NOMO-1 treated with DMSO at 0.1 percent for 48 hours (cell line): ENCODE data around the gene SMYD3.

Experiments
- DNase-seq: peaks from one replicate; lab custom pipeline; 2025; ENCODE audit not compliant: unreplicated experiment; lab: John Stamatoyannopoulos, UW

Gene SMYD3

DNA sequence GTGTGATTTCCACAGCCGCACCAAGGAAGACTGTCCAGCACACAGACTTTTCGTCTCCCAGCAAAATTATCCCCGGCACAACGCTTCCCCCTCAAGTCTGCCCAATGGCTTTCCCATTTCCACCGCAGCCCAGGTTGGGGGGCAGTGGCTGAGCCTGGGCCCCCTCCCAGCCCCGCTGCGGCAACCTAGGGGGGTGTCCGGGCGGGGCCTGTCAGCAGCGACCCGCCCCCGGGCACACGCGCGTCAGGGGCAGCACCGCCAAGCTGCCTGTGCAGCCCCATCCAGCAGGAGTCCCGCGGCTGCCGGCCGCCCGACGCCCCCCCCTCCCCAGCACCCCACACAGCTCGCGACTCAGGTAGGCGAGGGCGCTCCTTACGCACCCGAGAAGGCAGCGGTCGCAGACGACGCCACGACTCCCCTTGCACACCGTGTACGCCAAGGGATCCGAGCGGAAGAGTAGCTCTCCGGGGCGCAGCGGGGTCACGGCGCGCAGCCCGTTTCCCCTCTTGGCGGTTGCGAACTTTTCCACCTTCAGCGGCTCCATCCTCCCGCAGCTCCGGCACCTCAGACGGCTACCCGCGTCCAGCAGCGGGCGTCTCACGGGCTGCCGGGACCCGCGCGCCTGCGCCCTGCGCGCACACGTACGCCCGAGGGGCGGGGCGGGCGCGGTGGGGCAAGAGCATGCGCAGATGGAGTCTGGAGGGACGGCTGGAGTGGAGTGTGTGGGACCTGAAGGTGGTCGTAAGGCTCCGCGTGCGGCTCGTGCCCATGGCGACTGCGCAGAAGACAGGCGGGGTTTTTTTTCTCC, at the start of gene SMYD3:
Gene SMYD3, minus strand, starts transcription at position 606 of the 808 bp plus-strand sequence.
- peak; percentile 50 for DNase-seq

DNA sequence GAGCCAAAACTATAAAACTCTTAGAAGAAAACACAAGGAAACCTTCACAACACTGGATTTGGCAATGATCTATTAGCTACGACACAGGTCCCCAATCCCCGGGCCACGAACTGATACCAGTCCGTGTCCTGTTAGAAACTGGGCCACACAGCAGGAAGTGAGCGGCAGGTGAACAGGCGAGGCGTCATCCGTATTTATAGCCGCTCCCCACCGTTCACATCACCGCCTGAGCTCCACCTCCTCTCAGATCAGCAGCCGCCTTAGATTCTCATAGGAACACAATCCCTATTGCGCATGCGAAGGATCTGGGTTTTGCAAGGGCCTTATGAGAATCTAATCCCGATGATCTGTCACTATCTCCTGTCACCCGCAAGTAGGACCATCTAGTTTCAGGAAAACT, 47.1 kb upstream of the SMYD3 start:
- DNase-seq, result no peak

DNA sequence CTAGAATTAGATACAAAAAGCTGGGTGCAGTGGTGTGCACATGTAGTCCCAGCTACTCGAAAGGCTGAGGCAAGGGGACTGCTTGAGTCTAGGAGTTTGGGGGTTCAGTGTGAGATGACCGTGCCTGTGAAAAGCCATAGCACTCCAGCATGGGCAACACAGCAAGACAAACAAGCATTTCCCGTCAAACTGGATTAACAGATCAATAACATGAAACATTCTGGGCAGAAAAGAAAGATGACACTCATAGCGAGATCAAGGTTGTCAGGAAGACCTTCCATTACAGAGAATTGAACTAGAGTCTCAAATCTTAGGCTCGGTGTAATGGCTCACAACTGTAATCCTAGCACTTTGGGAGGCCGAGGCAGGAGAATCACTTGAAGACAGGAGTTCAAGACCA, 45.0 kb upstream of the SMYD3 start:
- DNase-seq, result no peak

DNA sequence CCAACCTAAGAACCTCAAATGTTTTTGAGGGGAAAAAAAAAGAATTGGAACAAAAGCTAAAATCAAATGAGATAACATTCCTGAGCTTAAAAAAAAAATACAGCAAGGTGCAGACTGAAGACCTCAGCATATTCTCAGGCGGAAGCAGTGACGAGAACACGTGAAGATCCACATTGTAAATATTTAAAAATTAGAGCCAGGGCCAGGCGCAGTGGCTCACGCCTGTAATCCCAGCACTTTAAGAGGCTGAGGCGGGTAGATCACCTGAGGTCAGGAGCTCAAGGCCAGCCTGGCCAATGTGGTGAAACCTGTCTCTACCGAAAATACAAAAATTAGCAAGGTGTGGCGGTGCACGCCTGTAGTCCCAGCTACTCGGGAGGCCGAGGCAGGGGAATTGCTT, 43.3 kb upstream of the SMYD3 start:
- no peak for DNase-seq

DNA sequence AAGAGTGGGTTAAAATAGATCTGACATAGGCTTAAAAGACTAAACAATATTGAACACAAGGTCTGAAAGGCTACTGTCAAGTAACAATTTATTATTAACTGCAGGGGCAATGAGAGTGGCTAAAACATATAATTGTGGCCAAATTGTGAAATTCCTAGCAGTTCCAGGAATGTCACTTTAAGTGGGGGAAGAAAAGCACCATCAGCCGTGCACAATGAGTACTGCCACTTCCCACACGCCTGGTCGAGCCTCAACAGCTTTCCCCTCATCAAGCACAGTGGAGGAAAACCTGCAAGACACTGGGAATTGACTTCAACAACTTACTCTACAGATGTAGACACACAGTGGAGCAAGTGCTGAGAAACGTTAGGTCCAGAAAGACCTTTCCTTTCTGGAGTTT, 42.6 kb upstream of the SMYD3 start:
- no peak for DNase-seq

DNA sequence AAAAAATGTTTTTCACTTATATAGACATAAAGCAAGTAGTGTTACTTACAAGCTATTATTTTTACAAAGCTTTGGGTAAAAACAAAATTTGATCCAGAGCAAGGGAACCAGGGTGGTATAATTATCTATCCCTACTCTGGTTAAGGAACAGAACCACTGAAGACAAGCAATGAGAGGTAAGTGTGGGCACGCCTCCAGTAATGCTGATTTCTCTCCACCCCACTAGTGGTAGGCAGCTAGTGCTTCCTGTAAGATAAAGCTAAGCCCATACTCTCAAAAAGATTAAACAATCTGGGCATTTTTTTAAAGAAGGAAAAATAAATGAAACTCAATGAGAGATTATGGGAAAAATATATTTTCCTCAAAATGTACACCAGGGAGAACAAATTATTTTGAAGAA, 36.9 kb upstream of the SMYD3 start:
- DNase-seq, result no peak

DNA sequence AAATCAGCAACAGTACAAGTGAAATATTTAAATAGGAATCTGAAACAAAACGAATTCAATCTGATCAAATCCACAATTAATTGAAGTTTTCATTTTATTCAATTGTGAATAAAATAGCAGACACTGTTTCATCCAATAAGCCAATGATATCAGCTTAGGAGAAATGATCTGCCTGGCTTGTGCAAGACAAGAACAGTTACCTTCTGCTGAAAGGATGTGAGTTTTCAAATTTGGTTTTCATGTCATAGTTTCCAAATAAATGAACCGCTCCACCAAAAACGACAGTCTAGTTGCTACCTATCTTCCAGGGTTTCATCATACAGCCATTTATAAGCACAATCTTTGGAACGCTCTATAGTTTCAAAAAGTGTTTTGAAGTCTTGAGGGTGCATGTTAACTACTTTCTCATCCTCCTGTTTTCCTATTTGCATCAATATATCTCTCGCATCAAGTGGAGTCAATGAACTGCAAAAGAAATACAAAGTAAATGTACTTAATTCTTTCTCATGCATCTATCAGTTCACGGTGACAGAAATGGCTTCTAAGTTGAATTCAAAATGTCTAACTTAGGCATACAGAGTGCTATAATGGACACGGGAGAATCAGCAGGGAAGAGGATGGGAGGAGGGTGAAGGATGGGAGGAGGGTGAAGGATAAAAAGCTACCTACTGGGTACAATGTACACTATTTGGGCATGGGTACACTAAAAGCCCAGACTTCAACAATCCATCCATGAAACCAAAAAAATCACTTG, 33.8 kb upstream of the SMYD3 start:
- no peak for DNase-seq

DNA sequence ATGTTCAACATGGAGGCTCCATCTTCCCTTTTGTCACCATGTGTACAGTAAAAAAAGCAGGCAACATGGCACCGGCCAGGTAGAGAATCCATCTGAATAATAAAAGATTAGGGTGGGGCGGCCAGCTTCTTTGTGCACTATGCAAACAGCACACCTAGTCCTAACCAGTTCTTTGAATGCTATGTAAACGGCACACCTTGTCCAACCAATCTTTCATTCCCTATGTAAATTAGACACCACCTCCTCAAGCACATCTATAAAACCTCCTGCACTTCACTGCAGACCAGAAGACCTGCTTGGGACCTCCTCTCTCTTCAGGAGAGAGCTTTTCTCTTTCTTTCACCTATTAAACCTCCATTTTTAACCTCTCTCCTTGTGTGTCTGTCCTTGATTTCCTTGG, 30.8 kb upstream of the SMYD3 start:
- DNase-seq, result no peak

DNA sequence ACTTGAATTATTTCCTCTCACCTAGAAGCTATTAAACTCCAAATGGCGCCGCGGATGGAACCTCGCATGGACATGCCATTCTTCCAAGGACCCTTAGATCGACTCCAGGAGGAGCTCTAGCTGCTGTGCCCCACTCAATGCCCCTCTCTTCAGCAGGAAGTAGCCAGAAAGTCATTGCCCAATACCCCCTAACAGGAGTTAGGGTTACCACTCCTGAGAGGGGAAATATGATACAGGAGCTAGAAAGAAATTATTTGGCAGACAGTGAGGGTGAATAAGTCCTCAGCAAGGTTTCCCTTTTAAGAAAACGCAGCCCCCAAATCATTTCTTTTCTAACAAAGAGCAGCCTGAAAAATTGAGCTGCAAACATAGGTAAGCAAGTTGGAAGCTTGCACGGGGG, 30.4 kb upstream of the SMYD3 start:
- no peak for DNase-seq

DNA sequence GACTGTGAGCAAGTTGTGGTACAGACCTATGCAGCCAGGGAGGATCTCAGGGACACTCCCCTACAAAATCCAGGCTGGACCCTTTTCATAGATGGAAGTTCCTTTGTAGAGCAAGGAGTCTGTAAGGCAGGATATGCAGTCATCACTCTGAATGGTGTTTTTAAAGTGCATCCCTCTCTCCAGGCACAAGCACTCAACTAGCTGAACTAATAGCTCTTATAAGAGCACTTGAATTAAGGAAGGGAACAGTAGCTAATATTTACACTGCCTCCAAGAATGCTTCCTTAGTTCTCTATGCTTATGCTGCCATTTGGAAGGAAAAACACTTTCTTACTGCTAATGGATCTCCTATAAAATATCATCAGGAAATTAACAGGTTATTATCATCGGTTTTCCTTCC, 27.0 kb upstream of the SMYD3 start:
- DNase-seq, result no peak

DNA sequence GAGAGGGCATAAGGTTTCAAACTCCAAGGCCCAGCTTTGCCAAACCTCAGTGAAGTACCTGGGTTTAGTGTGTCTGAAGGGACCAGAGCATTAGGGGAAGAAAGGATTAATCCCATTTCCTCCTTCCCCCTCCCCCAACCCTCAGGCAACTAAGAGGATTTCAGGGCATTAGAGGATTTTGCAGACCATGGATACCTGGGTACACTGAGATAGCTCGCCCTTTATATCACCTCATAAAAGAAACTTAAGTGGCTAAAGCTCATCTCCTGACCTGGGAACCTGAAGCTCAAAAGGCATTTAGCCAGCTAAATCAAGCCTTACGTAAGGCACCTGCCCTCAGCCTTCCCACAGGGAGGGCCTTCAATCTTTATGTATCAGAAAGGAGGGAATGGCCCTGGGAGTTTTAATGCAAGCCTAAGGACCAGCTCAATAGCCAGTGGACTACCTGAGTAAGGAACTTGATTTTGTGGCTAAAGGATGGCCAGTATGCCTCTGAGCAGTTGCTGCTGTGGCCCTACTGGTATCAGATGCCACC, 26.4 kb upstream of the SMYD3 start:
- no peak for DNase-seq

DNA sequence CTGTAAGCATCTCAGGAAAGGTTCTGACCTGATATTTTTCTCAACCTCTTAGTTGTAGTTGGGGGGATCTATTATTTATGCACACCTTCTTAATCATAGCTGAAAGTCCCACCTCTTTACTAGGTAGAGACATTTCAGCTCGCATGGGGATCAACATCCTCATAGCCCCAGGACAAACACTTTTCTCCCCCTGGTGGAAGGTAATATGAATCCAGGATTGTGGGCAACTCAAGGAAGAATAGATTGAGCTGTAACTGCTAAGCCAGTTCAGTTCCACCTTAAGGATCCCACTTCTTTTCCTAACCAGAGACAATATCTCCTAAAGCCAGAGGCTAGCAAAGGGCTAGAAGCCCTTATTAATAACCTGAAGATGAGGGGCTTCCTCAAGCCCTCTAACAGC, 25.4 kb upstream of the SMYD3 start:
- no peak for DNase-seq

DNA sequence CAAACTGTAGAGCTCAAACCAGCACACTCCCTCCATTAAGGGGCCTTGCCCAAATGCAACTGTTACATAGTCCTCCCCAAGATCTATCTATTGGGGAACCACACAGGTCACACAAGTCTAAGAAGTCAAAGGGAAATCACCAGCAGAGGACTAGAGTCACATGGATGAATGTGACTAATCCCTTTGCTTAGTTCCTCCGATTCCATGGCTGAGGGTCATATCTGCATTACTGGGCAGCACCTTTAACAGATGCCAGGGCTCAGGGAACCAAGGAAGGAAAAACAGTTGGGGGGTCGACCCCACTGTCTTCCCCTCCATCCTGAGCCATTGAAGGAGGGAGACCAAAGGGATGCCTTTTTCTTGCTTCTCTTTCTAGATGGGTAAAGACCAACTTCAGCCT, 23.4 kb upstream of the SMYD3 start:
- no peak for DNase-seq

DNA sequence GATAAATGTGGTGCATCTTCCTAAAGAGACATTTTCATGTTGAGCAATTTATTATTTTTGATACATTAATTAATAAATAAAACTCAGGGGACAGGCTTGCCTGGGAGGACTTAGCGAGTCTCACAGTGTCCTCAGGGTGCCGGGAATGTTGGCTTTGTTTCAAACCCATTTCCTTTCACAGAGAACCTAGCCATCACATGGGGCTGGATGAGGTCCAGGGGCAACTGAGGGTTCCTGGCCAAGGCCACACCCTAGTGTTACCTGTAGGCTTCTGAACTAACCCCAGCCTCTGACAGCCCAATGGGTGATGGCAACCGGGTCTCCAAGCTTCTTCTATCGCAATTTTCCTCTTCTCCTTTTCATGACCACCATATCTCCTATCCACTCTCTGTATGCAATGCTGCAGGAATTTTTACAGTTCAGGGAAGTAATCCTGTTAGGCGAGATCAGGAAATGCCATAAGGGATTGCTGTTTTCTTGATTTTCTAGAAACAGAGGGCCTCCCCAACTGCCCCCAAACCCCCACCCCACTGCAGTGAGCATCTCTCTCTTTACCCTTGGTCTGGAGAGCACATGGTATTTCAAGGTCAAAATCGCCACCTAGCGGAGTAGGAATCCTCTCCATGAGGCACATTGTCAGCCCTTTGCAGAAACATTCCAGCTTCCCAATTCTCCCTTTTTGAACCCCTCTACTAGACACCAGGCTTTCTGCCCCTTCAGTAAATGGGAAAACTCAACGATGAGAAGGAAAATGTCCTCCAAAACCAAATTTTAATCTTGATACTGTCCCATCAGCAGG, 22.1 kb upstream of the SMYD3 start:
- no peak for DNase-seq

DNA sequence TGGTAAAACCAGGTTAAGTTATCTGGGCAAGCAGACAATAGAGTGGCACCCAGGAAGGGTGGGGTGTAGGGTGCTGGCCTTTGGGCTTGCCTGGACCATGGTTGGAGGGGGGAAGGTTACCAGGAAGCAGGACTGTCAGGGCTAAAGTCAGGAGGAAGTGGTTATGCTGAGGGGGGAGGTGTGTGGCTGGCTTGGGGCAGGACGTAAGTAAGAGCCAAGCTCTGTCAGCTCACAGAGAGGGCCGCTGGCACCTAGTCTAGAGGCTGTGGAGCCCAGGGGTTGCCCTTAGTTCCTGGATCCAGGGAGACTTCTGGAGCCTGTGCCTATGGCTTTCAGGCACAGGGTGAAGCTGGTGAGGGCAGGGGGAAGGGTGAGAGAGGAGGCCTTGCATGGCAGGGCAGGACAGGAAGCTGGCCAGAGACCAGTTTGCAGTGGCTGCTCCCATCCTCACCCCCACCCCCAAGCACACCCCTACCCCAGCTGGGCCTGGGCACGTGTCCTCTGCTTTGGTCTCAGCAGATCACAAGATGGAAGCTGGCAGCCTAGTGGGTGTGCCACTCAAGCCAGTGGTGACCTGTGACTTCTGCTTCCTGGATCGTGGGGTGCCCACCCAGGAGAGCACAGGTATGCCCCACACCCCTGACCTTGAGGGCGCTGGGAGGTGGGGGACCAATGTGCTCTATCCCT, 20.5 kb upstream of the SMYD3 start:
- peak; percentile 41 for DNase-seq

DNA sequence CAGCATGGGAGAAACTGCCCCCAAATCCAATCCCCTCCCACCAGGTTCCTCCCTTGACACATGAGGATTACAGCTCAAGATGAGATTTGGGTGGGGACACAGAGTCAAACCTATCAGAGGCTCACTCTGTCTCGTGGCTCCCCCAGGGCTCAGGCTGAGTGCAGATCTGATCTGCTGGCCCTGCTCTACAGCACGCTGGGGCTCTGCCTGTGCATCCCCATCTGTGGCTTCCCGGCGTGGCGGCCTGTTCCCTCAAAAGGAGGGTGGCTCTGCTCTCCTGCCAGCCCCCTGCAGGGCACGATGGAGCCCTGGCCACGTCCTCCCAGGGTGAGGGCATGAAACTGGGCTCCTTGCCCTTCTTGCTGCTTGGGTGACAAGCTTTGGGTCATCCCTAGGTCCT, 19.8 kb upstream of the SMYD3 start:
- no peak for DNase-seq

DNA sequence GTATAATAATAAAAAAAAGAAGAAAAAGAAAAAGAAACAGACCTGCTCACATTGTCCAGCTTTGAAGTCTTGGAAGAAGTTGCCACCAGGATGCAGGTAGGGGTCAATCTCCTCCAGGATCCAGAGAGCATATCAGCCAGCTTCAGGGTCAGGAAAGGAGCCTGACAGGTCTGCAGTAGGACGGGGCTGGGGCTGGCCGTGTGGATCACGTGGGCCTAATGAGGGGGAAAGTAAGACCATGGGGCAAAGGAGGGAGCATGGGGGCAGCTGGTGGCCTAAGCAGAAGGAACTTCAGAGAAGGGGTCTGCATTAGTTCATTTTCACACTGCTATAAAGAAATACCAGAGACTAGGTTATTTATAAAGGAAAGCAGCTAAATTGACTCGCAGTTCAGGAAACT, 19.3 kb upstream of the SMYD3 start:
- no peak for DNase-seq

DNA sequence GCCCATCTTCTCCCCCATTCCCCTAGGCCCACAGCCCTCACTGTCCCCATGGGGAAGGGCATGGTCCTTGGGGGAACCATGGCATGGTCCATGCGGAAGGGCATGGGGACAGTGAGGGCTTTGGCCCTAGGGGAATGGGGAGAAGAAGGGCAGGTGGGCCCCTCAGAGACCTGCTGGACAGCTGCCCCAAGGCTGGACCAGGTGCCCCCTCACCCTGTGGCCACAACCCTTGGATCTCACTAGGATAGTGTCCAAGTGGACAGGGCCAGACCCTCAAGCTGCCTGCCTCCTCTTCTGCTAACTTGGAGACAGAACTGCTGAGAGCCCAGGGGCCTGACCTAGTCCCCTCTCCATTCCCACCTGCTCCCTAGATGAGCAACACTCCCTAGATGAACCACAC, 12.4 kb upstream of the SMYD3 start:
- no peak for DNase-seq

DNA sequence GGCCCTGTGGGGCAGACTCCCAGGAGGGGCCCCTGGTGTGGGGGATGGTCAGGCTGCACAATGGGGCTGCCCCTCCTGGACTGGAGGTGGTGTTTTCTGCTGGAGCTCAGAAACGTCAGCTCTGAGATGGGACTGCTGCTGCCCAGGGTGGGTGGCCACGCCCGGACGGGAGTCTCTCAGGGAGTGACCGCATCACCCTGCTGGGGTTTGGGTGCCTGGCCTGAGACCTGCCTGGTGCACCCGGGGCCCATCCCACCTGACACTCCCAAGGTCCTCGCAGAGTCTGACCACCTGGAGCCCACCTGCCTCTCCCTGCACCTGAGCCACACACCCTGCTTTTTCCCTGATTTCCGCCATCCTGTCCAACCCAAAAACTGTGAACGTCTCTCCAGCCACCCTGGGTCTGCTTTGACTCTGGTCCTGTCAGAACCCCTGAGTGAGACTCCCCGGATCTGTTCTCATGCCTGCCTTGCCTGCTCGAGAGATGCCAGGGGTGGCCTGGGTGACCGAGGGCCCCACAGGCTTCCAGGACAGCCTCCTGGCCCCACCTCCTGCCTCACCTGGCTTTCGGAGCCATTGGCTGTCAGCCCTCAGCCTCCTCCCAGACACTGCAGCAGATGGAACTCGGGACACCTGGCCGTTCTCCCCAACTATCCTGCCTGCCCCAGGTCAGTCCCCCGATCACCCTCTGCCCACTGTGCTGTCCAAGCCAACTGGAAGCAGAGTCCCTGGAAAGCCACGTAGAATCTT, 11.6 kb upstream of the SMYD3 start:
- no peak for DNase-seq

DNA sequence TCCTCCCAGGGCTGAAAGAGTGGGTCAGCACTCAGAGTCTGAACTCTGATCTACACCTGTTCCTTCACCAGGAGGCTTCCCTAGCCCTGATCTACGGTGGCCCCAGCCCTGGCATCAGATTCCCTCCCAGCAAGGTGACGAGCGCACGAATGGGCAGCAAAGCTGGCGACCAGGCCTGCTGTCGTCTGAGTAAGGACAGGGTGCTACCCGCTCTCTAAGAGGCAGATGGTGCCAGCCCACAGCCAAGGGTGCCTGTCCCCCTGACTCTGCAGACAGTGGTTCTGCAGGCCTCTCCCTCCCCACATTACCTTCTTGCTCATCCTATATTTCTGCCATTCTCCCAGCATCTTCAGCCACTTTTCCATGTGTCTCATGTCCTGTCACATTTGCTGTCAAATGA, 10.3 kb upstream of the SMYD3 start:
- DNase-seq, result no peak
